NT2/D1 (cell line): ENCODE data around the gene RPRD1A.

Experiments used
- DNase-seq: peaks from one replicate; pipeline ENCODE4 v3.0.0-alpha.2; 2011; ENCODE audit warnings: low read depth, low spot score
- H3K27me3 ChIP-seq: 2 replicates; pipeline ENCODE4 v1.6.0; 2011; ENCODE audit warnings: mild to moderate bottlenecking; ENCODE audit not compliant: insufficient read length, insufficient read depth
- H3K36me3 ChIP-seq: 2 replicates; pipeline ENCODE4 v1.6.1; 2011; ENCODE audit warnings: mild to moderate bottlenecking, low read length, mixed read lengths; ENCODE audit not compliant: insufficient read depth, insufficient read length
- H3K4me1 ChIP-seq: 2 replicates; pipeline ENCODE4 v1.5.1; 2011; ENCODE audit not compliant: insufficient read depth, insufficient read length
- H3K4me3 ChIP-seq: 2 replicates; pipeline ENCODE4 v1.5.1; 2011; ENCODE audit warnings: low read depth; ENCODE audit not compliant: insufficient read length
- H3K9ac ChIP-seq: 2 replicates; pipeline ENCODE4 v1.6.0; 2011; ENCODE audit warnings: low read depth; ENCODE audit not compliant: insufficient read length
- H3K9me3 ChIP-seq: 2 replicates; pipeline ENCODE4 v1.5.1; 2011; ENCODE audit warnings: mild to moderate bottlenecking, low read length; ENCODE audit not compliant: insufficient read depth
- SUZ12 ChIP-seq: IDR thresholded peaks from 2 replicates; pipeline ENCODE4 v1.6.1; 2011; ENCODE audit not compliant: insufficient read length, insufficient read depth; ENCODE audit errors: extremely low read depth
- YY1 ChIP-seq: IDR thresholded peaks from 2 replicates; pipeline ENCODE4 v1.6.1; 2011; ENCODE audit not compliant: insufficient read length, insufficient read depth
- ZNF274 ChIP-seq: IDR thresholded peaks from 2 replicates; pipeline ENCODE4 v1.6.1; 2011; ENCODE audit warnings: mild to moderate bottlenecking, low read depth, low read length

RPRD1A gene

GRCh38 chr18:36012891-36013290 is 54.5 kb downstream of the RPRD1A start:
- no peaks in the 10 kb centered on the region for H3K4me1 ChIP-seq
- no peak for TF ChIP-seq YY1
- no peak for DNase-seq

DNA sequence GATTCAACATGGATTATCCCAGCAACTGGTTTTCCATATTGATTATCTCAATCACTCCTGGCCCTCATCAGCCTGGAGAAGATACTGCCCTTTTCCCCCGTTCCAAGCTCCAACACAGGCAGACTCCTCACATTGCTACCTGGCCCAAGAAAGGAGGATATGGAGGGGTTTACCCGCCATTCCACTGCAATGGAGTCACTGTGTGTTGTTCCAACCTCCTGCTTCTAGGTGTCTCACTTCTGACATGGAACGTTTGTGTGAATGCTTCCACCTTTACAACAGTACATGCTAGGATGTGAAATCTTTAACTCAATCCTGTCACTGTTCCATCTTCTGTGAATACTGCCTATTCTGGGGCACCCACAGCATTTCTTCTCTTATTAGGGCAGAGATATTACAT is 58.1 kb downstream of the RPRD1A start:
- H3K36me3 ChIP-seq: no peaks in the 10 kb centered on the region
- H3K27me3 ChIP-seq: no peaks in the 10 kb centered on the region
- H3K4me3 ChIP-seq: no peak overlapping the region
- no peaks in the 10 kb centered on the region for H3K9me3 ChIP-seq
- no peaks in the 10 kb centered on the region for H3K4me1 ChIP-seq
- DNase-seq: no peak
- TF ChIP-seq YY1 (no peak), SUZ12 (no peak), ZNF274 (no peak)
- no peak overlapping the region for H3K9ac ChIP-seq

More at GRCh38 chr18:36012891-36013290, 54.5 kb downstream of the RPRD1A start:
- H3K9ac ChIP-seq: no peak overlapping the region
- H3K36me3 ChIP-seq: peaks cover 4% of the 10 kb centered on the region
- no peaks in the 10 kb centered on the region for H3K27me3 ChIP-seq
- no peak overlapping the region for H3K4me3 ChIP-seq
- no peaks in the 10 kb centered on the region for H3K9me3 ChIP-seq

DNA sequence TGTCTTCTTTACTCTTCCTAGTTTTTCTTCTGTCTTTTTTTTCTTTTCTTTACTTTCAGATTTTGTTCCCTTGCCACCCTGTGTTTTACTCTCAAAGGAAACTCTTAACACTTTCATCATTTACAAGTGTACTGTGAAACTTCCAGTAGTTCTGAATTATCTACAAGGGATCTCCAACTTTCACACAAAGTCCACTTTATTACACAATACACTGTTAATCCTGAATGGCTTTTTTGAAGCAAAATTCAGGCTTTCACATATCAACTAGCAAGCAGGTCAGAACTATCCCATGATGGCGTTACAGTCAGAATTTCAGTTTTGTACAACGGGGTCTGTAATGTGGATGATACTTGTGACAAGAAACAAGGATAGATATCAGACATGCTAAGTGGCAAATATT is 60.4 kb downstream of the RPRD1A start:
- TF ChIP-seq YY1: no peak
- no peak for TF ChIP-seq SUZ12
- TF ChIP-seq ZNF274: no peak
- no peaks in the 10 kb centered on the region for H3K4me1 ChIP-seq
- no peaks in the 10 kb centered on the region for H3K27me3 ChIP-seq
- no peaks in the 10 kb centered on the region for H3K9me3 ChIP-seq
- H3K36me3 ChIP-seq: no peaks in the 10 kb centered on the region
- DNase-seq: no peak
- H3K4me3 ChIP-seq: no peak overlapping the region
- H3K9ac ChIP-seq: no peak overlapping the region

- H3K9me3 ChIP-seq: no peaks in the 10 kb centered on the region
- H3K4me1 ChIP-seq: no peaks in the 10 kb centered on the region
- no peaks in the 10 kb centered on the region for H3K36me3 ChIP-seq
- DNase-seq: no peak
- no peak for TF ChIP-seq YY1
- no peak for TF ChIP-seq SUZ12
- no peak for TF ChIP-seq ZNF274
- H3K27me3 ChIP-seq: no peaks in the 10 kb centered on the region
- H3K9ac ChIP-seq: no peak overlapping the region
- no peak overlapping the region for H3K4me3 ChIP-seq
Observed at GRCh38 chr18:35999925-36000324, 67.4 kb downstream of the RPRD1A start.

- DNase-seq: no peak
- no peak for TF ChIP-seq SUZ12
- no peak for TF ChIP-seq ZNF274
- no peak for TF ChIP-seq YY1
- Histone ChIP-seq H3K9ac (no peak overlapping the region), H3K4me1 (no peaks in the 10 kb centered on the region), H3K27me3 (no peaks in the 10 kb centered on the region), H3K9me3 (no peaks in the 10 kb centered on the region), H3K36me3 (no peaks in the 10 kb centered on the region), H3K4me3 (no peak overlapping the region)
Observed at GRCh38 chr18:35998967-35999366, 68.4 kb downstream of the RPRD1A start.

DNA sequence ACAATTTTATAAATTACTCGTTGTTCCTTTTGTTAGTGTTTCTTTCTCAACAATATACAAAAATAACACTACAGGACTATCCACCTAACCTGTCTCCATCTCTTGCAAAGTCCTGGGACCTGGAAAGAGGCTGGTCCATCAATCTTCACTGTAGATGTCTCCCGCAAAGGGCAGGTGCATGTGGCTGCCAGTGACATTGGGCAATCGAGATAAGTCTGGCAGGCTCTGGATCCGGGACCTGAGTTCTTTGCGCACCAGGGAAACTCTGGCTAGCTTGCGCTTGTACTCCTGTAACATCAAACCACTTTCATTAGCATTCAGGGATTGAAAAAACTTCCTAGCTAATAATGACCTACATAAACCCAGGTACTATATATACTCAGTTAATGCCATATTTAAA is 74.3 kb downstream of the RPRD1A start:
- H3K36me3 ChIP-seq: peaks cover 21% of the 10 kb centered on the region
- TF ChIP-seq SUZ12 (no peak), ZNF274 (no peak), YY1 (no peak)

DNA sequence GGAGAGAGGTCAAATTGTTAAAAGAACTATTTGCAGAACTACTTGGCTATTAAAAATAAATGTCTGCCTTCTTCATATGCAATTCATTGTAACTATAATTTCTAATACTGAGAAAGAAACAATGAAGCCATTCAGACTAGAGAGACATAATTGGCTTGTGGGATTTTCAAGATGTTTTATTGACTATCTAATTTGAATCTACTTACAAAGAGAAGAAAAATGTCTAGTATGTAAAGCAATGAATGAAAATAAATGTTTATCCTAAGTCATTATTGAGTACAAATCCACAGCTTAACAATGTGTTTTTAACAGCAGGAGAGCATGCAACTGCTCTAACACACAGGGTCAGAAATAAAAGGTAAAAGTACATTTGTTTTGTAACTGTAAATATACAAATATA is 75.7 kb downstream of the RPRD1A start:
- Histone ChIP-seq H3K27me3 (no peaks in the 10 kb centered on the region), H3K4me1 (no peaks in the 10 kb centered on the region), H3K9me3 (no peaks in the 10 kb centered on the region), H3K4me3 (no peak overlapping the region), H3K9ac (no peak overlapping the region), H3K36me3 (peaks cover 26% of the 10 kb centered on the region)
- TF ChIP-seq YY1: no peak
- no peak for TF ChIP-seq ZNF274
- TF ChIP-seq SUZ12: no peak
- DNase-seq: no peak

More for the DNA sequence above, 74.3 kb downstream of the RPRD1A start:
- no peaks in the 10 kb centered on the region for H3K9me3 ChIP-seq
- H3K9ac ChIP-seq: no peak overlapping the region
- no peak for DNase-seq
- no peaks in the 10 kb centered on the region for H3K27me3 ChIP-seq
- H3K4me1 ChIP-seq: no peaks in the 10 kb centered on the region
- H3K4me3 ChIP-seq: no peak overlapping the region

GRCh38 chr18:35983818-35984217 is 83.5 kb downstream of the RPRD1A start:
- H3K9ac ChIP-seq: no peak overlapping the region

More at GRCh38 chr18:35983818-35984217, 83.5 kb downstream of the RPRD1A start:
- Histone ChIP-seq H3K4me3 (no peak overlapping the region), H3K36me3 (peaks cover 31% of the 10 kb centered on the region), H3K27me3 (no peaks in the 10 kb centered on the region), H3K9me3 (no peaks in the 10 kb centered on the region), H3K4me1 (no peaks in the 10 kb centered on the region)
- TF ChIP-seq YY1: no peak
- no peak for TF ChIP-seq ZNF274
- TF ChIP-seq SUZ12: no peak
- DNase-seq: no peak
